A673 (cell line): ENCODE measurements around the gene MYO5B. TPM values are rescaled to one million over a fixed set of nuclear protein-coding genes. Genes with fewer than 3 reads are reported as not detected.
"Not testable (repeated sequence)": the region's sequence is repeated elsewhere in the genome, so short reads cannot be mapped to it uniquely, and the experiment has no call there.

ENCODE experiments used
- BruUV-seq: library from RNA; stranded (reverse); fragments of 400-500 nt; replicated peaks from 2 replicates; lab custom pipeline; 2021; lab: Mats Ljungman, UMichigan
- CTCF ChIA-PET: fragments of 300-600 bp; sonication (Branson Sonifier 250); formaldehyde crosslinking; loops from one replicate; lab custom pipeline; 2022; ENCODE audit warnings: antibody characterized with exemption; lab: Charles Lee
- POLR2A ChIA-PET: fragments of 300-600 bp; sonication (Branson Sonifier 250); formaldehyde crosslinking; loops from one replicate; lab custom pipeline; 2022; ENCODE audit warnings: antibody characterized with exemption; ENCODE audit not compliant: low non-redundant PET; lab: Charles Lee
- DNase-seq: peaks from one replicate; pipeline ENCODE4 v3.0.0-alpha.2; 2015; ENCODE audit warnings: low spot score
- H3K27ac ChIP-seq: fragments of 200-600 bp; sonication (generic); 2 replicates; pipeline ENCODE4 v1.5.1; 2016; ENCODE audit warnings: mixed run types, low read depth, mild to moderate bottlenecking, mixed read lengths, antibody characterized with exemption, low read length; ENCODE audit not compliant: poor library complexity, severe bottlenecking
- H3K27me3 ChIP-seq: fragments of 200-600 bp; sonication (generic); replicated peaks from 2 replicates; pipeline ENCODE4 v1.6.1; 2017; ENCODE audit warnings: mixed run types, low read depth, mild to moderate bottlenecking, mixed read lengths, antibody characterized with exemption, low read length; ENCODE audit not compliant: insufficient read depth, poor library complexity
- H3K36me3 ChIP-seq: fragments of 200-600 bp; sonication (generic); 2 replicates; pipeline ENCODE4 v1.6.1; 2016; ENCODE audit warnings: mixed run types, mild to moderate bottlenecking, mixed read lengths, antibody characterized with exemption, low read length; ENCODE audit not compliant: insufficient read depth, poor library complexity, severe bottlenecking
- H3K4me1 ChIP-seq: fragments of 200-600 bp; sonication (generic); 2 replicates; pipeline ENCODE4 v1.6.1; 2017; ENCODE audit warnings: mixed run types, mild to moderate bottlenecking, mixed read lengths, antibody characterized with exemption, low read length; ENCODE audit not compliant: insufficient read depth, poor library complexity, severe bottlenecking
- H3K4me3 ChIP-seq: fragments of 200-600 bp; sonication (generic); 2 replicates; pipeline ENCODE4 v1.5.1; 2016; ENCODE audit warnings: low read depth, mixed run types, mild to moderate bottlenecking, mixed read lengths, low read length; ENCODE audit not compliant: poor library complexity, severe bottlenecking
- H3K9me3 ChIP-seq: fragments of 200-600 bp; sonication (generic); 2 replicates; pipeline ENCODE4 v1.6.1; 2016; ENCODE audit warnings: mixed run types, low read depth, mild to moderate bottlenecking, mixed read lengths, antibody characterized with exemption, low read length; ENCODE audit not compliant: poor library complexity, severe bottlenecking
- EZH2 ChIP-seq: fragments of 200-600 bp; sonication (generic); IDR thresholded peaks from 2 replicates; pipeline ENCODE4 v1.6.1; 2017; ENCODE audit warnings: borderline replicate concordance, low read depth, mild to moderate bottlenecking, mixed read lengths, antibody characterized with exemption, low read length; ENCODE audit not compliant: poor library complexity, severe bottlenecking
- intact Hi-C: fragments of 100-400 bp; cut with micrococcal nuclease; formaldehyde crosslinking; loops from one replicate; pipeline ENCODE4 v1.10.0; 2022; ENCODE audit not compliant: unreplicated experiment
- total RNA-seq: library from RNA; stranded (reverse); gene quantifications from 2 replicates; pipeline ENCODE4 v1.2.3, GENCODE V29; 2021
- TF ChIP-seq, protein P1 (sequence below): fragments of 300-800, 200-600 bp; sonication (generic); conservative IDR thresholded peaks from 2 replicates; pipeline ENCODE4 v1.5.1; 2017; ENCODE audit warnings: low read depth, mild to moderate bottlenecking, antibody characterized with exemption, low read length, moderate library complexity, mixed read lengths

The MYO5B gene
- total RNA-seq, 1 experiment from 2014 or later: 0.30 TPM

DNA sequence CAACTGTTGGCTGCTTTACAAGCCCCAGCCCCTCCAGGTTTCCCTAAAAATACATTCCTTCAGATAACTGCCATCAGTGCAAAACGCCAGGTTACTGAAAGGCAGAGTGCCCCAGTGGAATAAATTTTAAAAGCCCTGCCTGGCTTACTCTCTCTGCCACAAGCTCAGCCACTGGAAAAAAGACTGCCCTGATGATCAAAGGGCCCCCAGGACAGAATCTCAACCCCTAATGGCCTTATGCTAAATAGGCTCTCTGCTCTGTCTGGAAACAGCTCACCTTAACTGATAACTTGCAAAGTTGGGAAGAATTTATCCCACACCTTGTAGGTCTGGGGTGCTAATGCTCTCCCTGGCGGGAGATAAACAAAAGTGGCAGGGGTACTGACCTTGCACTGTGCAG is 37.5 kb upstream of the MYO5B start:
- Histone ChIP-seq H3K27ac (no peak overlapping the region), H3K36me3 (no peaks in the 10 kb centered on the region), H3K4me1 (no peaks in the 10 kb centered on the region), H3K4me3 (no peak overlapping the region), H3K27me3 (peaks cover 20% of the 10 kb centered on the region), H3K9me3 (no peaks in the 10 kb centered on the region)
- DNase-seq: no peak
- intact Hi-C loops: no loop called here
- no TSS peak for BruUV-seq
- TF ChIP-seq EZH2: no peak
- TF ChIP-seq, protein P1, sequence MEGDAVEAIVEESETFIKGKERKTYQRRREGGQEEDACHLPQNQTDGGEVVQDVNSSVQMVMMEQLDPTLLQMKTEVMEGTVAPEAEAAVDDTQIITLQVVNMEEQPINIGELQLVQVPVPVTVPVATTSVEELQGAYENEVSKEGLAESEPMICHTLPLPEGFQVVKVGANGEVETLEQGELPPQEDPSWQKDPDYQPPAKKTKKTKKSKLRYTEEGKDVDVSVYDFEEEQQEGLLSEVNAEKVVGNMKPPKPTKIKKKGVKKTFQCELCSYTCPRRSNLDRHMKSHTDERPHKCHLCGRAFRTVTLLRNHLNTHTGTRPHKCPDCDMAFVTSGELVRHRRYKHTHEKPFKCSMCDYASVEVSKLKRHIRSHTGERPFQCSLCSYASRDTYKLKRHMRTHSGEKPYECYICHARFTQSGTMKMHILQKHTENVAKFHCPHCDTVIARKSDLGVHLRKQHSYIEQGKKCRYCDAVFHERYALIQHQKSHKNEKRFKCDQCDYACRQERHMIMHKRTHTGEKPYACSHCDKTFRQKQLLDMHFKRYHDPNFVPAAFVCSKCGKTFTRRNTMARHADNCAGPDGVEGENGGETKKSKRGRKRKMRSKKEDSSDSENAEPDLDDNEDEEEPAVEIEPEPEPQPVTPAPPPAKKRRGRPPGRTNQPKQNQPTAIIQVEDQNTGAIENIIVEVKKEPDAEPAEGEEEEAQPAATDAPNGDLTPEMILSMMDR: no peak
- ChIA-PET CTCF (no interaction called here), POLR2A (no interaction called here)

DNA sequence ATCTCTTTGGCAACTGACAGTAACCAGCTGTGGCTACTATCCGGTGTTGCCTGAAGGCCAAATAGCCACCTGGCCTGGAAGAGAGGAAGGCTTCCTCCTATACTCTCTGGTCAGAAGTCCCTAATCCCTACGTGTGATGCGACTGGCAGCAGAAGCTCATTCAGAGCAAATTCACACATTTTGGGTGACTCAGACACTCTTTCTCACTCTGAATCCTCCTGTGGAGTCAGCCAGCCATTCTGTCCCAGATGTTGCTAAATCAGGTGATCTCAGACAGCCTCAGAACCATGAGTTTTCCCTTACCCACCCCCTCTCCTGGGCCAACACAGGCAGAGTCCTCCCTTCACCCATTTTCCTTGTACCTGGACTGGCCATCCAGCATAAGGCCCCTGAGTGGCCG is 36.7 kb upstream of the MYO5B start:
- Histone ChIP-seq H3K9me3 (no peaks in the 10 kb centered on the region), H3K27me3 (peaks cover 20% of the 10 kb centered on the region), H3K4me3 (no peak overlapping the region), H3K4me1 (no peaks in the 10 kb centered on the region), H3K36me3 (no peaks in the 10 kb centered on the region), H3K27ac (no peak overlapping the region)
- ChIA-PET CTCF (no interaction called here), POLR2A (no interaction called here)
- TF ChIP-seq, protein P1: no peak
- no peak for TF ChIP-seq EZH2
- DNase-seq: no peak
- BruUV-seq: no TSS peak
- intact Hi-C loops: no loop called here

DNA sequence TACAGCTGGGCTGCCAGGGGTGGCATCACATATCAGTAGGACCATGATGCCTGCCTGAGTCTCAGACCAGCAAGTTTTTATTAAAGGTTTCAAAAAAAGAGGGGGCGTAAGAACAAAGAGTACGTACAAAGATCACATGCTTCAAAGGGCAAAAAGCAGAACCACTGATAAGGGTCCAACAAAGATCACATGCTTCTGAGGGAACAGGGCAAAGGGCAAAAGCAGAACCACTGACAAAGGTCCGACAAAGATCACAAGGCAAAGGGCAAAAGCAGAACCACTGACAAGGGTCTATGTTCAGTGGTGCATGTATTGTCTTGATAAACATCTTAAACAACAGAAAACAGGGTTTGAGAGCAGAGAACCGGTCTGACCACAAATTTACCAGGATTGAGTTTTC is 25.3 kb upstream of the MYO5B start:
- CTCF ChIA-PET, H3K4me3 ChIP-seq, H3K4me1 ChIP-seq, POLR2A ChIA-PET, H3K27ac ChIP-seq, BruUV-seq, H3K36me3 ChIP-seq, intact Hi-C loops, DNase-seq, H3K9me3 ChIP-seq: not testable (repeated sequence)
- H3K27me3 ChIP-seq: peaks cover 22% of the 10 kb centered on the region
